GM18502 (cell line): ENCODE results near the gene PIGQ.

Experiments
- ATAC-seq: cut with Tn5 transposase; IDR thresholded peaks from one replicate; pipeline ENCODE4 v1.9.1; 2021; ENCODE audit warnings: mild to moderate bottlenecking; ENCODE audit not compliant: unreplicated experiment, poor library complexity

PIGQ gene

GRCh38 chr16:554297-554621 lies 15.5 kb upstream of the PIGQ start:
- no peak for ATAC-seq

DNA sequence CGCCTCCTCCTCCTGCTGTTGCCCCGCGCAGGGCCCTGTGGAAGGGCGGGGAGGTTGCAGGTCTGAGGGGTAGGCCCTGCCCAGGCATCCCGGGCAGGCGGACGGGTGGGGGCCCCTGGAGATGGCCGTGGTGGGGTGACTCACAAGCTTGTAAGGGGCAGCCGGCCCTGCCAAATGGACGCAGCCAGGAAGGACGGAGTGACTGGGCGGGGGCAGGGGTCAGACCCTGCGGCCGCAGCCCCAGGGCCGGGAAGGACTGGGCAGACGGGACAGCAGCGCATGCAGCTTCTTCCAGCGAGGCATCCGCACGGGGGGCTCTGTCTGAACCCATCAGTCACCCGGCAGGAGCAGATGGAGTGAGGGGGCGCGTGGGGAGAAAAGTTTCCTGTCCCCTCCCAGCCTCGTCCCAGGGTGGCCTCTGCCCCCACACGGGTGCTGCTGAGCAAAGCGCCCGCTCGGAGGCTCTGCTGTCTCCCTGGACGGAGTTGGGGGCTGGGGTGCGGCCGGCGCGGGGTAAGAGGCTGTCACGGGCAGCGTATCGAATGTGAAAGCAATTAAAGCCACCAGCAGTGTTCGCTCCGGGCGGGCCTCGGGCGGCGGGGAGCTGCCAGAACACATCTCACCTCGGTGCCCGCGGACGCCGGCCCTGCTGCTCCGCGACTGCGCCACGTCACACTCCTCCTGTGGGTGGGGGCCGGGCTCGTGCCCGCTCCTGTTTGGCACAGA lies 15.0 kb upstream of the PIGQ start:
- no peak for ATAC-seq

DNA sequence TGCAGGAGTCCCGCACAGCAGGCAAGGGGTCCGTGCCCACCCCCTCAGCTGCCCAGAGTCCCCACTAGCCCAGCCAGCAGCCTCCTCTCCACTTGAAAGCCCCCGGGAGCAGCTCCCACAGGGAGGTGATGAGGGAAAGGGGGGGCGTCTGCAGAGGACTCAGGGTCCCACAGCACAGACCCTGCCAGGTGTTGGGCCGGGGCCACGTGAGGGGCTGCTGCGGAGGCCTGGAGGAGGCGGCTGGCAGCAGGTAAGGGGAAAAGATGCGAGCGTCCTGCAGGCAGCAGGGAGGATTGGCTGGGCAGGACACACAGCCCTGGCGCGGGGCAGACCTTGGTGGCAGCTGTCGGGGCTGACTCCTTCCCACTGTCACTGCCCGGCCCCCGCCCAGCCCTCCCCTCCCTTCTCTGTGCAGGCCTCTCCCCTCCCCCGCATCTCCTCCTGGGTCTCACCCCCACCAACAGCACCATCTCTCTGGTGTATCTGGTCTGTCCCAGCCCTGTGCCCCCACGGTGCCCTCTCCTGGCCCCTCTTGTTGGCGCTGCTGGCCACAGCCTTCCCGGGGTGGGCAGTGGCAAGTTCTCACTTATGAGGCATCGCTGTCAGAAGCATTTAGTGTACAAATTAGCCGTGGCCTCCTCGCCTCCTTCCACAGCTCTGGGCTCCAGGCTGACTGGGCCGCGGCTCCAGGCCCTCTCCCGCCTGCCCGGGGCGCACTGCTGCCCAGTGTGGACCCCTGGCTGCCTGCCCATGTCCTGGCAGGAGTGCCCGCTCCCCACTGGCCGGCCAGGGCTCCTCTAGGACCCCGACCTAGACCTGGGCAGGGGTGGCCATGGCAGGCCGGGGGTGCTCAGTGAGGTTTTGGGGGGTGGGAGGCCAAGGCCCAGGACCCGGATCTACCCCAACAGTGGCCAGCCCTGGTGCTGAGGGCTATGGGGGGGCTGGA lies 14.0 kb upstream of the PIGQ start:
- ATAC-seq = no peak

- no peak for ATAC-seq
Observed at GRCh38 chr16:556474-557173, 13.1 kb upstream of the PIGQ start.

DNA sequence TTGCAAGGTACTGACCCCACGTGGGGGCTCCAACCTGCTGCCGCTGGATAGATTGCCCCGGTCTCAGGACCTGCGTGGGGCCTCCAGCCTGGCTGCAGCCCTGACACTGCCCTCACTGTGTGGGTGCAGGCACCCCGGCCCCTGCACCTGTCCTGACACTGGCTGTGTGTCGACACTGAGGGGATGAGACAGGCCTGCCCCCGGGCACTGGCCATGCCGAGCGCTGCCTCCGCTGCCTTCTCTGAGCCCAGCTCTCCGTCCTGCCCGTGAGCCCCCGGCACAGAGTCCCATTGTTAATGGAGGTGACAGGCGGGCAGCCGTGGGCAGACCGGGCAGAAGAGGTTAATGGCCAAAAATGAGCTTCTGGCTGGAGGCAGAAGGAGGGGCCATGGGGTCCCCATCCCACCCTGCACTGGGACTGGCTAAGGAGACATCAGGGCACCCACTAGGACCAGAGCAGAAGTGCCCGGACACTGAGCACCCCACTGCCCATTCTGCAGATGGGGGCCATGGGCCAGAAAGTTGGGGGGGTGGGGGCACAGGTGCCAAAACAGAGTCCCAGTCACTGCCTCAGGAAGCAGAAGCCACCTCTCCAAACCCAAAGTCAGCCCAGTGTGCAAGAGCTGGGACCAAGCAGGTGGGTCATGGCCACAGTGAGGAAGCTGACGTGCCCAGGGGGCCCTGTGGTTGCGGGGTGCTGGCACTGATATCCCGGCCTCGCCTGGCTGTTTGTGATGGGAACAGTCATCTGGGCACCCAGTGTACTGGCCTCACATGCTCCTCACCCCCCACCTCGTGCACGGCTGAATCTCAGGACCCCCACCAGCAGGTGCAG lies 12.1 kb upstream of the PIGQ start:
- no peak for ATAC-seq

DNA sequence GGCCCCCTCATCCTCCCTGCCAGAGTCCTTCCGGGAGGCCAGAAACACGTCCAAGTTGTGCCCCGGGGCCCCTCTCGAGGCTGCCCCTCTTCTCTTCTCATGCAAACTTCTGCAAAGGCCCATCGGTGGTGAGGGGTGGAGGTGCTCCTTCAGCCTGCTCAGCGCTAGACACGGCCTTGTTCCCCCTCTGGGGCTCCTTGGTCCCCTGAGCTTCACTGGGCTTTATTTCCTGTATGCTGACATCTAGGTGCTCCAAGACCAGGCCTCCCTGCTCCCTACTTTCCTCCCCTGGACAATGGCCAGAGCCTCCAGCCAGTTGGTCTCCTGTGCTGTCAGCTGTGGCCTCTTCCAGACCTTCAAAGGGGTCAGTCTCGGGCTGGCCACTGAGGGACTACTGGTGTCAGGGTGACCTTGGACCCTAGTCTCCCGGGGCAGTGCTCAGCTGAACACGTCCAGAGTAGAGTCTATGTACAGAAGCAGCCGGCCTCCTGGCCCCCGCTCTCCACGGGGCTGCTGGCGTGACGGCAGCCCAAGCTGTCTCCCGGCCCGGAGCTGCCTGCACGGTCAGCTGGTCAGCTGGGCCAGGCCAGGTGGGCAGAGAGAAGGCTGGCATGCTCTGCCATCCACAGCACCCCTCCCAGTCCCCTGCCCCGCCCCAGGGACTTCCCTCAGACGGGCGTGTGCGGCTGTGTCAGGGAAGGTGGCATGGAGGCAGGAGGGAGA lies 11.3 kb upstream of the PIGQ start:
- ATAC-seq = no peak

GRCh38 chr16:559021-559380 lies 10.8 kb upstream of the PIGQ start:
- ATAC-seq = no peak

DNA sequence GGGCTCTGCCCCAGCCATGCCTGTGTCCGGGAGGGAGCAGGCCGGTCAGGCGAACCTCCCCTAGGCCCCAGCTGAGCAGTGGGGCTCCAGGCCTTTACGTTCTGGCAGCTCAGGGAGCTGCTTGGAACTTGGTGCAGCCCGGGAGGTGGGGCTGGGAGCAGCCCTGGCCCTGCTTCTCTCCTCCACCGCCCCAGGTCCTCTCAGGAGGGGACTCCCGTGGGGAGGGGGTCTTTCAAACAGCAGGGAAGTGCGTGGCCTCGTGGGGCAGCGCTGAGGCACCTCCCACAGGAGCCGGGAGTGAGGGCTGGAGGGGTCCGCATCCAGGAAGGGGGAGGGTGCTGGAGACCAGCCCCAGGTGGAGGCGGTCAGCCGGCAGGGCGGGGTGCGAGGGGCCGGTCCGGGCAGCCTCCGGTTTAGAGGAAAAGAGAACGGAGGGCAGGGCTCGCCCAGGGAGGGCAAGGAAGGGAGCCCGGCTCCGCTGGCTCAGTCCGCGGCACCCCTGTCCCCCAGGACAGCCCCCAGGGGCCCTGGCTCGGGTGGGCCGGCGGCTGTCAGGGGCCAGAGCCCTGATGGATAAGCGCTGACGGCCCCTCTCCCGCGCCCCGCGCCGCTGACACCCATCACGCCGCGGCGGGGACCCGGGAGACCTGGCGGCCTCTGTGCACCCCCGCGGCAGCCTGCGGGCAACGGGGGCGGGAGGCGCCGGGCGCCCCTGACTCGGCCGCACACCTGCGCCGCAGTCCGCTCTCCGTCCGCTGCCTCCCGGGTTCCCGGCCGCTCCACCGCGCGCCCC lies 10.2 kb upstream of the PIGQ start:
- no peak for ATAC-seq

DNA sequence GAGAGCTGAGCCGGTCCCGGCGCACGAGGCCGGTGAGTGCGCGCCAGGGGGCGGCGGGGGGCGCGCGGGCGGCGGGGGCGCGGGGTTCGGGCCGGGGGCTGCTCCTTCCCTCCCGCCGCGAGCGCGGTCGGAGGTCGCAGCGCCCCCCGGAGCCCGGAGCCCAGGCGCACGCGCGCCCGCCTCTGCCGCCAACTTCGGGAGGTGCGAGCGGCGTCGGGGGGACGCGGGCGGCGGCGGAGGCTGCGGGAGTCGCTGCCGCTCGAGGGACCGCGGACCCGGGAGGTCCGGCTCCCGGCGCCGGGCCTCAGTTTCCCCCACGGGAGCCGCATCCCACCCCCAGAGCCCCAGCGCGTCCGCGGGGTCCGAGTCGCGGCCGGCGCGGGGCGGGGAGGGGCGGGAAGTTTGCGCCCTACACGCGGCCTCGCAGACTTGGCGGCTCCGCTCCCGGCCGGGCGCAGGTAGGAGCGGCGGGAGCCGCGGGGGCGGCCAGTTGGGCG lies 9.5 kb upstream of the PIGQ start, which contains the start of gene PRR35:
TSS of gene PRR35 (plus strand) at position 191 of the 497 bp plus-strand sequence. CDS start 2,901 bp downstream, outside the sequence.
- no peak for ATAC-seq

DNA sequence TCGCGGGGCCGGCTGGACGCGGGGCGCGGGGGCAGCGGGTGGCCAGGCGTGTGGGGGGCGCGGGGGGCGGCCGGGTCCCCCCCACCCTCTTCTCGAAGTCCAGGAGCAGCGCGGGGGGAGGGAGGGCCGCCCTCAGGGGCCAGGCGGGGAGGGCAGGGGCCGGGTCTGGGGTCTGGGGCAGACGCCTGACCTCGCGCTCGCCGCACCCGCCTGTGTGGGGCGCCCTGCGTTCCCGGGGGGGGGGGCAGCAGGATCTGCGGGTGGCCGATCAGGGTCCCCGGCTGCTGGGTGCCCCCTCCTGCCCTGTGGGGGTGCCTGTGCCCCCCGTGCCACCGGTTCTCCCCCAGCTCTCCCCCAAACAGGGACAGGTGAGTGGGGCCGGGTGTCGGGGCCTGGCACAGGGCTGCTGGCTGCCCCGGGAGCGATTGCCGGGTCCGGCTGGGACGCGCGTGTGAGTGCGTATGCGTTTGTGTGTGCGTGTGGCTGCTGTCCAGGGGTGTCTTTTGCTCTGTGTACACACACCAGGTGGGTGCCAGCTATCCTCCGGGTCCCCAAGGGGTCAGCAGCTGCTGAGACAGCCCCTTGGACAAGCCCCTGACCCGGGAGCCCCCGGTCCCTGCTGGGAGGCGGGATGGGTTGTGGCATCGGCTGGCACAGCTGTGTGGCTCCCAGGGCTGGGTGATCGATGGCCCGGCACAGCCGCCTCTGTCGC lies 8.9 kb upstream of the PIGQ start:
- no peak for ATAC-seq

DNA sequence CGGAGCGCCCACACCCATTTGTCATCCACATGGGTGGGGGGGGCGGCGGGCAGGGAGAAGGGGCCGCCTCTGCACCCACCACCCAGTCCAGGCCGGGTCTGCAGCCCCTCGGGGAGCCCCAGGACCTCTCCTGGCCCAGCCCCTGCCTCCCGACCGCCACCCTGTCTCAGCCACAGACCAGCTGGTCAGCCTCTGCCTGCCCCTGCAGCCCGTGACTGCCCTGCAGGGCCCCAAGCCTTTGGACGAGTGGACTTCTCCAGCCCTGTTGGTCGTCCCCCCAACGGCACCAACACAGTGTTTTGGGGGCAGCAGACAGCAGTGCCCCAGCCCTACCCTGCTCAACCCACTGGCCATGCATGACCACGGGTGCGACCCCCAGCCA lies 8.4 kb upstream of the PIGQ start:
- no peak for ATAC-seq

- ATAC-seq = no peak
Observed at GRCh38 chr16:561957-562938, 7.5 kb upstream of the PIGQ start.

DNA sequence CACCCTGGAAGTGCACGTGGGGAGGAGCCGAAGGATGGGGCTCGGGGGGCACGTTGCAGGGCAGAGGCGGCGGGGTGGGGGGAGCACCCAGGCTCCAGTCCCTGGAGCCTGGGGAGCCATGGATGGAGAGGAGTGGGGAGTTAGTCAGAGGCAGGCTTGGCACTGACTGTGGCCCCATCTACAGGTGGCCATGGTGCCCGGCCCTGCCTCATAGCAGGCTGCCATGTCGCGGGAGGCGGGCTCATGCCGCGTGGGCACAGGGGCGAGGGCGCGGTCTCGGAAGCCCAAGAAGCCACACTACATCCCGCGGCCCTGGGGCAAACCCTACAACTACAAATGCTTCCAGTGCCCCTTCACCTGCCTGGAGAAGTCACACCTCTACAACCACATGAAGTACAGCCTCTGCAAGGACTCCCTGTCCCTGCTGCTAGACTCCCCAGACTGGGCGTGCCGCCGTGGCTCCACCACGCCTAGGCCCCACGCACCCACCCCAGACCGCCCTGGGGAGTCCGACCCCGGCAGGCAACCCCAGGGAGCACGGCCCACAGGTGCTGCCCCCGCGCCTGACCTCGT lies 6.6 kb upstream of the PIGQ start:
- ATAC-seq = no peak

GRCh38 chr16:564690-565418 lies 4.9 kb upstream of the PIGQ start:
- ATAC-seq = no peak

DNA sequence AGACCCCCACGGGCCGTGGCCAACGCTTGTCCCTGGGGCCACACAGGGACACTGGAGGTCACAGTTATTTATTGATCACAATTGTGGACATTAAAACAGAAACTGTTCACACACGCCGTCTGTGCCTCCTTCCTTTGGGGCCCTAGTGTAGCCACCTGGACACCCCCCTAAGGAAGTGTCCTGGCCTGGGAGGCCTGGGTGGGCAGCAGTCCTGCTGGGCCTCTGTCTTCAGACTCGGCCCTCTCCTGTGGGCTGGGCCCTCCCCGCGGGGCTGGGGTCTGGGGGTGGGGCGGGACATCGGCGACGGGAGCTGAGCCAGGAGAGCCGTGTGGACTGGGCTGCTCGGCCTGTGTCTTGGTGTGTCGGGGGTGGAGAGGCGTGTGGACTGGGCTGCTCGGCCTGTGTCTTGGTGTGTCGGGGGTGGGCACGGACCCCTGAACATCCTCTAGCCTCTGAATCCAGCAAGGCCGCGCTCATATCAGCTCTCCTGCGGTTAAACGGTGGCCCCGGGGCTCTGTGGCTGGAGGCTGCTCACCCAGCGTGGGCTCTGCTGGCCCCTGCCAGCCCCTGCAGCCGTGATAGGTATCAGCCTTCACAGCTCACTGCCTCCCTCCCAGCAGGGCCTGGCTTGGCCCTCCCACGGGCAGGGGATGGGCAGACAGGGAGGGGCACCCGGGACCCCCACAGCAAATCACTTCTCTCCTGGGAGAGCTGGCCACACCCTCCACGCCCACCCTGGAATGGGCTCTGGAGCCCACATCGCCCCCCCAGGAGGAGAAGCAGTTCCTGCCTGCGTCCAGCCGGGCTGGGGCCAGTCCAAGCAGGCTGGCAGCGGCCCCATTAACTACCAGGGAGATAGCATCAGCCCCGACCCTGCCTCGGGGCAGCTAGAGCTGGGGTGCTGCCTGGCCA lies 4.1 kb upstream of the PIGQ start:
- ATAC-seq = no peak
